Neuronal stem cell (in vitro differentiated cells): ENCODE results near the gene FLII.

Experiments
- DNase-seq: peaks from one replicate; pipeline ENCODE4 v3.0.0-alpha.2; 2013; ENCODE audit warnings: low spot score
- H2AFZ ChIP-seq: one replicate; pipeline ENCODE4 v1.6.1; 2013; ENCODE audit warnings: mild to moderate bottlenecking, low read length, inconsistent platforms
- H2AK5ac ChIP-seq: 2 replicates; pipeline ENCODE4 v1.6.1; 2013; ENCODE audit warnings: low read depth, mild to moderate bottlenecking, inconsistent platforms, low read length, moderate library complexity, mixed read lengths
- H2BK120ac ChIP-seq: 2 replicates; pipeline ENCODE4 v1.6.1; 2013; ENCODE audit warnings: low read depth, mild to moderate bottlenecking, inconsistent platforms, low read length, moderate library complexity, mixed read lengths
- H2BK12ac ChIP-seq: one replicate; pipeline ENCODE4 v1.6.1; 2013; ENCODE audit warnings: low read length, inconsistent platforms
- H2BK15ac ChIP-seq: 2 replicates; pipeline ENCODE4 v1.6.1; 2013; ENCODE audit warnings: mild to moderate bottlenecking, low read length, inconsistent platforms, mixed read lengths
- H2BK5ac ChIP-seq: one replicate; pipeline ENCODE4 v1.6.1; 2013; ENCODE audit warnings: inconsistent platforms, mild to moderate bottlenecking, low read length, moderate library complexity
- H3K14ac ChIP-seq: one replicate; pipeline ENCODE4 v1.6.1; 2013; ENCODE audit warnings: low read length, inconsistent platforms
- H3K18ac ChIP-seq: 2 replicates; pipeline ENCODE4 v1.6.1; 2013; ENCODE audit warnings: low read length, inconsistent platforms
- H3K23ac ChIP-seq: 2 replicates; pipeline ENCODE4 v1.6.1; 2013; ENCODE audit warnings: low read depth, mild to moderate bottlenecking, mixed read lengths, low read length, inconsistent platforms; ENCODE audit not compliant: poor library complexity
- H3K27ac ChIP-seq: replicated peaks from 3 replicates; pipeline ENCODE4 v1.5.1; 2013; ENCODE audit warnings: low read length, inconsistent platforms
- H3K27me3 ChIP-seq, 3 experiments: 2 replicates each; pipeline ENCODE4 v1.6.1; 2013; ENCODE audit warnings: low read length in 3 of 3, mild to moderate bottlenecking in 2 of 3, inconsistent platforms in 1 of 3, low read depth in 1 of 3, mixed read lengths in 1 of 3, moderate library complexity in 1 of 3; ENCODE audit not compliant: control insufficient read depth in 3 of 3, insufficient read depth in 3 of 3
- H3K36me3 ChIP-seq, 2 donors: replicated peaks in 1 of 2; 2 replicates each; pipeline ENCODE4 v1.6.1; 2013; ENCODE audit warnings: low read length in 2 of 2; ENCODE audit not compliant: control insufficient read depth in 2 of 2, insufficient read depth in 2 of 2
- H3K4ac ChIP-seq: 2 replicates; pipeline ENCODE4 v1.6.1; 2013; ENCODE audit warnings: inconsistent platforms, mild to moderate bottlenecking, low read length, moderate library complexity
- H3K4me1 ChIP-seq, 2 donors: 1 replicate in 1 of 2; 2 replicates in 1 of 2; pipeline ENCODE4 v1.6.1; 2013; ENCODE audit warnings: low read length in 2 of 2, low read depth in 1 of 2; ENCODE audit not compliant: control insufficient read depth in 2 of 2, insufficient read depth in 1 of 2
- H3K4me2 ChIP-seq: one replicate; pipeline ENCODE4 v1.6.1; 2013; ENCODE audit warnings: mild to moderate bottlenecking, low read length, inconsistent platforms; ENCODE audit not compliant: insufficient read depth, poor library complexity, severe bottlenecking
- H3K4me3 ChIP-seq, 2 donors: 2 replicates each; pipeline ENCODE4 v1.5.1; 2013; ENCODE audit warnings: low read length in 2 of 2, mild to moderate bottlenecking in 2 of 2, inconsistent platforms in 1 of 2, moderate library complexity in 1 of 2
- H3K79me1 ChIP-seq: one replicate; pipeline ENCODE4 v1.6.1; 2013; ENCODE audit warnings: low read depth, mild to moderate bottlenecking, inconsistent platforms, low read length, moderate library complexity
- H3K9ac ChIP-seq: one replicate; pipeline ENCODE4 v1.6.1; 2013; ENCODE audit warnings: mild to moderate bottlenecking, low read depth, low read length, inconsistent platforms; ENCODE audit not compliant: poor library complexity
- H3K9me3 ChIP-seq, 2 donors: replicated peaks in 1 of 2; 2 replicates each; pipeline versions ENCODE3 to v1.6.1; 2013; ENCODE audit warnings: low read length in 2 of 2, mild to moderate bottlenecking in 2 of 2, inconsistent platforms in 1 of 2, low read depth in 1 of 2, mixed read lengths in 1 of 2, moderate library complexity in 1 of 2; ENCODE audit not compliant: control insufficient read depth in 2 of 2, insufficient read depth in 1 of 2
- H4K8ac ChIP-seq: one replicate; pipeline ENCODE4 v1.6.1; 2013; ENCODE audit warnings: low read depth, mild to moderate bottlenecking, inconsistent platforms, low read length, moderate library complexity
- H4K91ac ChIP-seq: one replicate; pipeline ENCODE4 v1.6.1; 2013; ENCODE audit warnings: low read length, low read depth, mild to moderate bottlenecking, inconsistent platforms; ENCODE audit not compliant: poor library complexity
- WGBS, 2 donors: extraction: QIAGEN DNeasy Blood & Tissue Kit; methylation state at CpG; one replicate each; pipeline ENCODE4 v1.1.7; 2013; ENCODE audit warnings: missing lambda C conversion rate in 2 of 2, mixed read lengths in 1 of 2; ENCODE audit not compliant: insufficient read length in 2 of 2, insufficient replicate concordance in 1 of 2; ENCODE audit errors: extremely low coverage in 2 of 2; 5-methylcytosine and 5-hydroxymethylcytosine counted together

Gene FLII

DNA sequence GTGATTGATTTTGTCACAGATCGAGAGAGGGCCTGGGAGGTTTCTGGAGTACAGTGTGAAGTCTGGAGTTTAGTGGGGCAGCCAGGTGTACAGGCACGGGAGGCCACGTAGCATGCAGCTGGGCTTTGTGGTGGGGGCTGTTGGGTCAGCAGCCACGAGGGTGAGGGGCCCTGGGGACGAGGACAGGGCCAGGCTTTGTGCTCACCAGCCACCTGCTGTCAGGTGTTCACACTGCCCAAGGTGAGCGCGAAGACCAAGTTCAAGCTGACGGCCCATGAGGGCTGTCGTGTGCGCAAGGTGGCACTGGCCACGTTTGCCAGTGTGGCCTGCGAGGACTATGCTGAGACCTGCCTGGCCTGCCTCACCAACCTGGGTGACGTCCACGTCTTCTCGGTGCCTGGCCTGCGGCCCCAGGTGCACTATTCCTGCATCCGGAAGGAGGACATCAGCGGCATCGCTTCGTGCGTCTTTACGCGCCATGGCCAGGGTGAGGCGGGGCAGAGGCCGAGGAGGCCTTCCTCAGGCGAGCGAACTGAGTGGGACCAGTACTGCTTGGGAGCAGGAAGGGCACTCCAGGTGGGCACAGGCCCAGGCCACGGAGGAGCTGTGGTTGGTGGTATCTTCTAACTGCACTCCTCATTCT, 17.2 kb downstream of the FLII start:
- Histone ChIP-seq H3K18ac (no peak overlapping the region), H2AFZ (no peak overlapping the region), H4K91ac (no peak overlapping the region), H2BK12ac (peak overlapping the region; percentile 84), H3K9ac (no peak overlapping the region), H3K9me3 (peaks cover 0 to 3% of the 10 kb centered on the region in 2 donors), H3K23ac (peak overlapping the region; percentile 73), H3K36me3 (peaks cover 81 to 92% of the 10 kb centered on the region in 2 donors), H2BK5ac (peak overlapping the region; percentile 24), H4K8ac (no peak overlapping the region), H3K4me3 (peak overlapping the region in 1 of 2 donors; percentile 52), H3K79me1 (peaks cover 14% of the 10 kb centered on the region), H3K4ac (no peak overlapping the region), H2BK15ac (no peak overlapping the region), H3K27ac (no peak overlapping the region), H3K27me3 (no peaks in the 10 kb centered on the region), H3K4me2 (no peak overlapping the region), H3K4me1 (no peaks in the 10 kb centered on the region), H2BK120ac (no peak overlapping the region), H3K14ac (peak overlapping the region; percentile 82), H2AK5ac (no peak overlapping the region)
- WGBS, 2 donors, result no CpG with 5 or more reads among the region's 28 CpGs
- DNase-seq, result no peak

- Histone ChIP-seq H2BK15ac (no peak overlapping the region), H2BK5ac (peak overlapping the region; percentile 53), H2AFZ (no peak overlapping the region), H4K91ac (no peak overlapping the region), H2AK5ac (no peak overlapping the region), H3K4me2 (no peak overlapping the region), H3K4me1 (no peaks in the 10 kb centered on the region), H3K9me3 (peaks cover 0 to 3% of the 10 kb centered on the region in 2 donors), H2BK120ac (no peak overlapping the region), H3K27ac (no peak overlapping the region), H3K79me1 (peaks cover 17% of the 10 kb centered on the region), H3K4me3 (no peak overlapping the region), H3K9ac (no peak overlapping the region), H4K8ac (peak overlapping the region; percentile 82), H3K23ac (no peak overlapping the region), H3K4ac (no peak overlapping the region), H3K14ac (no peak overlapping the region), H3K18ac (no peak overlapping the region), H3K27me3 (no peaks in the 10 kb centered on the region), H3K36me3 (peaks cover 81 to 92% of the 10 kb centered on the region in 2 donors), H2BK12ac (no peak overlapping the region)
- no CpG with 5 or more reads among the region's 19 CpGs for WGBS, 2 donors
- no peak for DNase-seq
Observed at GRCh38 chr17:18240449-18240848, 18.1 kb downstream of the FLII start.

DNA sequence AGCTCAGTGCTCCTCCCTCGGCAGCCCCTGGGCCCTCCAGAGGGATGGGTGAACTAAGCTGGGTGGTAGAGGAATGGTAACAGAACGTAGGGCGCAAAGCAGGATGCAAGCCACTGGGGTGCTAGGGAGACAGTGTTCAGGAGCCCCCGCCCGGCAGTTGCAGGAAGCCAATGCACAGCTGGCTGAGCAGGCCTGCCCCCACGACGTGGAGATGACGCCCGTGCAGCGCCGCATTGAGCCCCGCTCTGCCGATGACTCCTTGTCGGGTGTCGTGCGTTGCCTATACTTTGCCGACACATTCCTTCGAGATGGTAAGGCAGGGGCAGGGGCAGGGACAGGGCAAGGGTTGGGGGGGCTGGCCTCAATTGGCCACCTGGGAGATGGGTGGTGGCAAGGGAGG, 20.2 kb downstream of the FLII start:
- Histone ChIP-seq H3K23ac (no peak overlapping the region), H4K8ac (peak overlapping the region; percentile 94), H3K27me3 (no peaks in the 10 kb centered on the region), H3K79me1 (peaks cover 28% of the 10 kb centered on the region), H3K4me1 (no peaks in the 10 kb centered on the region), H3K36me3 (peaks cover 87 to 95% of the 10 kb centered on the region in 2 donors), H3K4ac (no peak overlapping the region), H2AK5ac (no peak overlapping the region), H3K4me2 (no peak overlapping the region), H2BK15ac (no peak overlapping the region), H2BK12ac (no peak overlapping the region), H2AFZ (no peak overlapping the region), H3K14ac (peak overlapping the region; percentile 27), H3K27ac (no peak overlapping the region), H2BK120ac (no peak overlapping the region), H3K9me3 (no peaks in the 10 kb centered on the region), H3K9ac (no peak overlapping the region), H2BK5ac (no peak overlapping the region), H3K18ac (peak overlapping the region; percentile 28), H3K4me3 (no peak overlapping the region), H4K91ac (no peak overlapping the region)
- DNase-seq, result no peak
- WGBS, 2 donors, result no CpG with 5 or more reads among the region's 18 CpGs

DNA sequence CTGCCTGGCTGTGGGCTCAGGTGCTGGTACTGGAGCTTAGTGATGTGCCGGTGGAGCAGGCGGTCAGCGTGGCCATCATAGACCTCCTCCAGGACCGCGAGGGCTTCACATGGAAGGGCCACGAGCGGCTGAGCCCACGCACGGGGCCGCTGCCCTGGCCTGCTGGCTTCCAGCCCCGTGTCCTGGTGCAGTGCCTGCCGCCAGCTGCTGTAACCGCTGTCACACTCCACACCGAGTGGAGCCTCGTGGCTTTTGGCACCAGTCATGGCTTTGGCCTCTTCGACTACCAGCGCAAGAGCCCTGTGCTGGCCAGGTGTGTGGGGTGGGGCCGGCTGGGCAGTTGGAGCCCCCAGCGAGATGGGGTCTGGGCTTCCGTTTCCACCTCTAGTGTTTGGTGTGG, 21.1 kb downstream of the FLII start:
- peak overlapping the region; percentile 42 for H3K4ac ChIP-seq
- no peak overlapping the region for H3K4me3 ChIP-seq
- H2BK120ac ChIP-seq, result no peak overlapping the region
- H3K18ac ChIP-seq, result no peak overlapping the region
- H4K8ac ChIP-seq, result no peak overlapping the region
- no CpG with 5 or more reads among the region's 20 CpGs for WGBS, 2 donors
- no peak overlapping the region for H2AFZ ChIP-seq
- peaks cover 90 to 97% of the 10 kb centered on the region in 2 donors for H3K36me3 ChIP-seq
- H3K9me3 ChIP-seq, result no peaks in the 10 kb centered on the region
- no peak overlapping the region for H3K9ac ChIP-seq
- H2BK15ac ChIP-seq, result no peak overlapping the region
- no peak overlapping the region for H3K4me2 ChIP-seq
- no peak overlapping the region for H3K27ac ChIP-seq
- H3K79me1 ChIP-seq, result peaks cover 32% of the 10 kb centered on the region
- H4K91ac ChIP-seq, result no peak overlapping the region
- H3K23ac ChIP-seq, result no peak overlapping the region
- H2AK5ac ChIP-seq, result no peak overlapping the region
- no peak overlapping the region for H2BK5ac ChIP-seq
- no peaks in the 10 kb centered on the region for H3K4me1 ChIP-seq
- no peaks in the 10 kb centered on the region for H3K27me3 ChIP-seq
- H2BK12ac ChIP-seq, result no peak overlapping the region
- DNase-seq, result no peak
- peak overlapping the region; percentile 58 for H3K14ac ChIP-seq
